Motor neuron (in vitro differentiated cells): Measurements from ENCODE around the gene FBXO33. TPM values are rescaled to one million over a fixed set of nuclear protein-coding genes. Genes with fewer than 3 reads are reported as not detected.
"Not testable (repeated sequence)": the region's sequence is repeated elsewhere in the genome, so short reads cannot be mapped to it uniquely, and the experiment has no call there.

Experiments
- ATAC-seq, 8 experiments: fragments of 200-7000 bp; cut with Tn5 transposase; replicated peaks in 6 of 8; 2 replicates each; pipeline ENCODE4 v1.8.0; 2021; ENCODE audit warnings: mild to moderate bottlenecking in 8 of 8, moderate library complexity in 8 of 8
- H3K27ac ChIP-seq, 2 donors: fragments of 250-450 bp; sonication (Bioruptor Pico); 2 replicates each; pipeline ENCODE4 v1.9.0; 2021; ENCODE audit warnings: antibody characterized with exemption in 2 of 2, mild to moderate bottlenecking in 2 of 2, moderate library complexity in 1 of 2
- H3K4me1 ChIP-seq, 2 donors: fragments of 250-450 bp; sonication (Bioruptor Pico); replicated peaks in 1 of 2; 2 replicates each; pipeline ENCODE4 v1.6.1; 2021; ENCODE audit warnings: antibody characterized with exemption in 2 of 2, mild to moderate bottlenecking in 2 of 2, moderate library complexity in 1 of 2
- H3K4me3 ChIP-seq, 5 donors: fragments of 250-450 bp; sonication (Bioruptor Pico); 2 replicates each; pipeline ENCODE4 v1.9.0; 2021; ENCODE audit warnings: antibody characterized with exemption in 5 of 5, mild to moderate bottlenecking in 5 of 5, moderate library complexity in 4 of 5
- WGBS, 10 experiments: fragments of 450-650 bp; shearing (Covaris generic); methylation state at CpG; one replicate each; pipeline ENCODE4 v1.0.0; 2022; 5-methylcytosine and 5-hydroxymethylcytosine counted together
- in situ Hi-C, 9 experiments: fragments of 400-800 bp; cut with MboI; loops; one replicate each; pipeline ENCODE4 v1.15.0; 2021; ENCODE audit warnings: low sequenced_read_pairs in 9 of 9, low pct_unique_long_range_greater_than_20kb in 2 of 9; ENCODE audit not compliant: unreplicated experiment in 9 of 9
- total RNA-seq, 8 experiments: library from RNA; unstranded; fragments of 300-600 nt; gene quantifications; 2 replicates each; pipeline versions ENCODE4 v1.2.3 to v1.2.4, GENCODE V29; 2022

The FBXO33 gene
- total RNA-seq, 8 experiments from 2014 or later, result 6.4 to 14.7 (median 10.1) TPM

DNA sequence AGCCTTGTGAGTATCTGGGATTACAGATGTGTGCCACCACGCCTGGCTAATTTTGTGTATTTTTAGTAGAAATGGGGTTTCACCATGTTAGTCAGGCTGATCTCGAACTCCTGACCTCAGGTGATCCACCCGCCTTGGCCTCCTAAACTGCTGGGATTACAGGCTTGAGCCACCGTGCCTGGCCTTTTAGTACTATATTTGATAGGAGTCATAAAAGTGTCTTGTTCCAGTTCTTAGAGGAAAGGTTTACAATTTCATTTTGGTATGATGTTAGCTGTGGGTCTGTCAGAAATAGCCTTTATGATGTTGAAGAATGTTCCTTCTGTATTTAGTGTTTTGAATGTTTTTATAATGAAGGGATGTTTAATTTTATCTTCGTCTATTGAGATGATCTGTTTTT lies 70.7 kb downstream of the FBXO33 start:
- in situ Hi-C loops, ATAC-seq: not testable (repeated sequence)

DNA sequence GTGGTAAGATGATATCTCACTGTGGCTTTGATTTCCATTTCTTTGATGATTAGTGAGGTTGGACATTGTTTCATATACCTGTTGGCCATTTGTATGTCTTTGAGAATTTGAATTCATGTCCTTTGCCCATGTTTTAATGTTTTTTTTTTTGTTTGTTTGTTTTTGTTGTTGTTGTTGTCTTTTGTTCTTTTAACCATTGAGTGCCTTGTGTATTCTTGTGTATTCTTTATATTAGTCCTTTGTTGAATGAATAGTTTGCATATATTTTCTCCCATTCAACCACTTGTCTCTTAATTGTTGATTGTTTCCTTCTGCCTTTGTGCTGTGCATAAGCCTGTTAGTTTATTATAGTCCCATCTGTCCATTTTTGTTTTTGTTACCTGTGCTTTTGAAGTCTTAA lies 71.9 kb downstream of the FBXO33 start:
- ATAC-seq, result no peak
- H3K4me1 ChIP-seq, result no peaks in the 10 kb centered on the region
- H3K4me3 ChIP-seq, result no peak overlapping the region
- in situ Hi-C loops, result no loop called here
- no peak overlapping the region for H3K27ac ChIP-seq

More for the DNA sequence above, 70.7 kb downstream of the FBXO33 start:
- not testable (repeated sequence) for H3K27ac ChIP-seq, H3K4me1 ChIP-seq, H3K4me3 ChIP-seq
- 60 to 100% (median 96%) methylated on average over 1 to 5 of the region's 5 CpGs for WGBS, 10 experiments

DNA sequence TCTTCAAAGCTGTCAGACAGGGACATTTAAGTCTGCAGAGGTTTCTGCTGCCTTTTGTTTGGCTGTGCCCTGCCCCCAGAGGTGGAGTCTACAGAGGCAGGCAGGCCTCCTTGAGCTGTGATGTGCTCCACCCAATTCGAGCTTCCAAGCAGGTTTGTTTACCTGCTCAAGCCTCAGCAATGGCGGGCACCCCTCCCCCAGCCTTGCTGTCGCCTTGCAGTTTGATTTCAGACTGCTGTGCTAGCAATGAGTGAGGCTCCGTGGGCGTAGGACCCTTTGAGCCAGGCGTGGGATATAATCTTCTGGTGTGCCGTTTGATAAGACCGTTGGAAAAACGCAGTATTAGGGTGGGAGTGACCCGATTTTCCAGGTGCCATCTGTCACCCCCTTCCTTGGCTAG lies 73.2 kb downstream of the FBXO33 start:
- WGBS, 10 experiments, result 95 to 100% methylated on average over 2 to 4 of the region's 10 CpGs; no CpG with 5 or more reads in 8 of the 10 experiments
- in situ Hi-C loops, H3K27ac ChIP-seq, H3K4me1 ChIP-seq, H3K4me3 ChIP-seq, ATAC-seq: not testable (repeated sequence)

DNA sequence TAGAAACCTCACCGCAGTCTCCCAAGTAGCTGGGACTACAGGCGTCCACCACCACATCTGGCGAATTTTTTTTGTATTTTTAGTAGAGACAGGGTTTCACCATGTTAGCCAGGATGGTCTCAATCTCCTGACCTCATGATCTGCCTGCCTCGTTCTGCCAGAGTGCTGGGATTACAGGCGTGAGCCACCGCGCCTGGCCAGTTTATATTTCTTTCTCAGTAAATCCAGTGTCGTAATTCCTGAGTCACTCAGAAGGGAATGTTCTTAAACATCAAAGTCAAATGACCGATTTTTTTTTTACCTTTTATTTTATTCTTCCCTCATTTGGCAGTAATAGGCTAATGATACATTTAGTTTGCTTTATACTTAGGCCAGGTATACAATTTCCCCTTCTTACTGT lies 80.5 kb downstream of the FBXO33 start:
- Histone ChIP-seq H3K4me3 (no peak overlapping the region), H3K27ac (no peak overlapping the region), H3K4me1 (no peaks in the 10 kb centered on the region)
- in situ Hi-C loops, result no loop called here
- WGBS, 10 experiments, result 88 to 100% (median 93%) methylated on average over 1 to 8 of the region's 9 CpGs; no CpG with 5 or more reads in 1 of the 10 experiments
- ATAC-seq, result no peak

DNA sequence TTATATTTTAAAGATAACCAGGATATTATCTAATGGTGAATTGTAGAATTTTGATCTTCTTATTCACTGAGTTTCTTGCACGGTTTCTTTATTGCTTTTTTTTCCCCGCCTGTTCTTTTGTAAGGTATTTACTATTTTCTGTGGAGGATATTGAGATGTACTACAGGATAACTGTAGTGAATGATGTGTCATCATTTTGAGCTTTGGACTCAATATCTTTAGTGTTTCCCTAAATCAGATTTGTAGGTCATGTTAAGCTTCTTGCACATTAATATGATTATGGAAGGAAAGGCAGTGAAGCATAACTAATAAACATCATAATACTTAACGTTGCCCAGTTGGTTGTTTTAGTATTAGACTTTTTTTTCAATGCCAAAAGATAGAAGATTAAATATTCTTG lies 81.4 kb downstream of the FBXO33 start:
- in situ Hi-C loops, result no loop called here
- WGBS, 10 experiments, result 0 to 94% (median 87%) methylated on average over 1 to 3 of the region's 3 CpGs

More for the DNA sequence above, 81.4 kb downstream of the FBXO33 start:
- Histone ChIP-seq H3K4me3 (no peak overlapping the region), H3K27ac (no peak overlapping the region), H3K4me1 (no peaks in the 10 kb centered on the region)
- no peak for ATAC-seq

Other genes with a start within 250 kb of the FBXO33 start
- 10 to 100 TPM in 7 of 8 experiments, 1 to 10 TPM in 1; 8.2 to 28.5 (median 20.3) TPM for gene MIA2, start 198.5 kb downstream of the FBXO33 start, total RNA-seq